ENCODE measurements around the gene NR0B2. TPM values are rescaled to one million over a fixed set of nuclear protein-coding genes. Genes with fewer than 3 reads are reported as not detected.
"Not testable (repeated sequence)": the region's sequence is repeated elsewhere in the genome, so short reads cannot be mapped to it uniquely, and the experiment has no call there.

NR0B2 gene
- total RNA-seq, 2 donors from 2014 or later, result not detected

GRCh38 chr1:26951216-26951615 is 37.4 kb upstream of the NR0B2 start:
- no peak overlapping the region for H3K27ac ChIP-seq
- H3K27me3 ChIP-seq (replicated peaks; ENCODE audit: insufficient read depth), result no peaks in the 10 kb centered on the region
- DNase-seq (ENCODE audit: low spot score) (no peak), ATAC-seq (ENCODE audit: insufficient number of reproducible peaks, low FRiP score, low read depth) (no peak)
- peaks cover 2% of the 10 kb centered on the region for H3K36me3 ChIP-seq
- H3K4me3 ChIP-seq, result no peak overlapping the region
- H3K4me1 ChIP-seq (ENCODE audit: control insufficient read depth in 1 of 2, low read depth in 2 of 2), result no peaks in the 10 kb centered on the region
- peaks cover 3% of the 10 kb centered on the region for H3K9me3 ChIP-seq
- TF ChIP-seq CTCF (IDR thresholded peaks at IDR 0.05), result no peak

- H3K4me3 ChIP-seq, result no peak overlapping the region
- H3K27ac ChIP-seq, result no peak overlapping the region
- DNase-seq (ENCODE audit: low spot score) (no peak), ATAC-seq (ENCODE audit: insufficient number of reproducible peaks, low FRiP score, low read depth) (no peak)
- no peaks in the 10 kb centered on the region for H3K9me3 ChIP-seq
- peaks cover 8% of the 10 kb centered on the region for H3K36me3 ChIP-seq
- no peaks in the 10 kb centered on the region for H3K27me3 ChIP-seq (replicated peaks; ENCODE audit: insufficient read depth)
- H3K4me1 ChIP-seq (ENCODE audit: control insufficient read depth in 1 of 2, low read depth in 2 of 2), result no peaks in the 10 kb centered on the region
- no peak for TF ChIP-seq CTCF (IDR thresholded peaks at IDR 0.05)
Observed at GRCh38 chr1:26950602-26951001, 36.8 kb upstream of the NR0B2 start.

- TF ChIP-seq CTCF (IDR thresholded peaks at IDR 0.05), result no peak
- peaks cover 11% of the 10 kb centered on the region for H3K36me3 ChIP-seq
- no peaks in the 10 kb centered on the region for H3K4me1 ChIP-seq (ENCODE audit: control insufficient read depth in 1 of 2, low read depth in 2 of 2)
- H3K27ac ChIP-seq, result no peak overlapping the region
- ATAC-seq (ENCODE audit: insufficient number of reproducible peaks, low FRiP score, low read depth) (no peak), DNase-seq (ENCODE audit: low spot score) (no peak)
- no peaks in the 10 kb centered on the region for H3K9me3 ChIP-seq
- no peak overlapping the region for H3K4me3 ChIP-seq
- H3K27me3 ChIP-seq (replicated peaks; ENCODE audit: insufficient read depth), result no peaks in the 10 kb centered on the region
Observed at GRCh38 chr1:26949926-26950319, 36.1 kb upstream of the NR0B2 start.

- no peaks in the 10 kb centered on the region for H3K27me3 ChIP-seq (replicated peaks; ENCODE audit: insufficient read depth)
- H3K27ac ChIP-seq, result no peak overlapping the region
- no peak for TF ChIP-seq CTCF (IDR thresholded peaks at IDR 0.05)
- no peaks in the 10 kb centered on the region for H3K4me1 ChIP-seq (ENCODE audit: control insufficient read depth in 1 of 2, low read depth in 2 of 2)
- no peak for DNase-seq (ENCODE audit: low spot score)
- no peak overlapping the region for H3K4me3 ChIP-seq
- H3K9me3 ChIP-seq, result no peaks in the 10 kb centered on the region
- ATAC-seq (ENCODE audit: insufficient number of reproducible peaks, low FRiP score, low read depth), result no peak
- H3K36me3 ChIP-seq, result peaks cover 15% of the 10 kb centered on the region
Observed at GRCh38 chr1:26949266-26949925, 35.6 kb upstream of the NR0B2 start.

- not testable (repeated sequence) for DNase-seq (ENCODE audit: low spot score); H3K4me1 ChIP-seq (ENCODE audit: control insufficient read depth in 1 of 2, low read depth in 2 of 2); ATAC-seq (ENCODE audit: insufficient number of reproducible peaks, low FRiP score, low read depth); H3K27ac ChIP-seq; H3K9me3 ChIP-seq; H3K27me3 ChIP-seq (replicated peaks; ENCODE audit: insufficient read depth); H3K4me3 ChIP-seq
- H3K36me3 ChIP-seq, result peaks cover 21% of the 10 kb centered on the region
Observed at GRCh38 chr1:26948725-26949057, 34.9 kb upstream of the NR0B2 start.

- TF ChIP-seq CTCF (IDR thresholded peaks at IDR 0.05), result no peak
- no peak for ATAC-seq (ENCODE audit: insufficient number of reproducible peaks, low FRiP score, low read depth)
- Histone ChIP-seq H3K4me3 (no peak overlapping the region), H3K9me3 (no peaks in the 10 kb centered on the region), H3K27me3 (replicated peaks; ENCODE audit: insufficient read depth) (no peaks in the 10 kb centered on the region), H3K27ac (no peak overlapping the region), H3K4me1 (ENCODE audit: control insufficient read depth in 1 of 2, low read depth in 2 of 2) (no peaks in the 10 kb centered on the region), H3K36me3 (peaks cover 44% of the 10 kb centered on the region)
- DNase-seq (ENCODE audit: low spot score), result no peak
Observed at GRCh38 chr1:26946270-26946669, 32.5 kb upstream of the NR0B2 start.

Measured in thoracic aorta (tissue), 2 donors.